SH-SY5Y (cell line): ENCODE results near the gene LRFN5.

ENCODE experiments used
- GATA2 ChIP-seq: IDR thresholded peaks from 2 replicates; pipeline ENCODE4 v1.6.1; 2011; ENCODE audit warnings: mild to moderate bottlenecking, low read depth, low read length
- GATA3 ChIP-seq: IDR thresholded peaks from 2 replicates; pipeline ENCODE4 v1.6.1; 2011; ENCODE audit warnings: low read depth, mild to moderate bottlenecking, low read length, moderate library complexity

- TF ChIP-seq GATA2 (no peak), GATA3 (no peak)
Observed at GRCh38 chr14:41642789-41643188, 36.1 kb downstream of the LRFN5 start.
